ENCODE data around the gene ENPP7.

ENPP7 gene

GRCh38 chr17:79732254-79732653, 1.5 kb downstream of the ENPP7 start:
- DNase-seq (ENCODE audit: low read depth in 2 of 2), result no peak

- no peak for DNase-seq (ENCODE audit: low read depth in 2 of 2)
These were observed 2.3 kb downstream of the ENPP7 start for GRCh38 chr17:79732804-79733691.

- no peak for DNase-seq (ENCODE audit: low read depth in 2 of 2)
These were observed 2.9 kb downstream of the ENPP7 start for GRCh38 chr17:79733692-79734070.

GRCh38 chr17:79735096-79735495, 4.4 kb downstream of the ENPP7 start:
- DNase-seq (ENCODE audit: low read depth in 2 of 2), result no peak

- no peak for DNase-seq (ENCODE audit: low read depth in 2 of 2)
These were observed 6.5 kb downstream of the ENPP7 start for GRCh38 chr17:79737046-79737921.

- no peak for DNase-seq (ENCODE audit: low read depth in 2 of 2)
These were observed 7.3 kb downstream of the ENPP7 start for GRCh38 chr17:79737922-79738578.

- no peak for DNase-seq (ENCODE audit: low read depth in 2 of 2)
These were observed 7.9 kb downstream of the ENPP7 start for GRCh38 chr17:79738643-79739042.

GRCh38 chr17:79739148-79740062, 8.7 kb downstream of the ENPP7 start:
- DNase-seq (ENCODE audit: low read depth in 2 of 2), result no peak

GRCh38 chr17:79740413-79740812, 9.7 kb downstream of the ENPP7 start:
- no peak for DNase-seq (ENCODE audit: low read depth in 2 of 2)

GRCh38 chr17:79741401-79741750, 10.6 kb downstream of the ENPP7 start:
- no peak for DNase-seq (ENCODE audit: low read depth in 2 of 2)

GRCh38 chr17:79741751-79742588, 11.2 kb downstream of the ENPP7 start:
- peak in 1 of 2 experiments; percentile 4 for DNase-seq (ENCODE audit: low read depth in 2 of 2)

GRCh38 chr17:79742589-79742918, 11.8 kb downstream of the ENPP7 start:
- no peak for DNase-seq (ENCODE audit: low read depth in 2 of 2)

GRCh38 chr17:79742951-79743476, 12.3 kb downstream of the ENPP7 start:
- DNase-seq (ENCODE audit: low read depth in 2 of 2), result no peak

- no peak for DNase-seq (ENCODE audit: low read depth in 2 of 2)
These were observed 12.9 kb downstream of the ENPP7 start for GRCh38 chr17:79743614-79744013.

- DNase-seq (ENCODE audit: low read depth in 2 of 2), result no peak
These were observed 14.9 kb downstream of the ENPP7 start for GRCh38 chr17:79745641-79746105.

- DNase-seq (ENCODE audit: low read depth in 2 of 2), result no peak
These were observed 16.3 kb downstream of the ENPP7 start for GRCh38 chr17:79746889-79747507.

- no peak for DNase-seq (ENCODE audit: low read depth in 2 of 2)
These were observed 17.0 kb downstream of the ENPP7 start for GRCh38 chr17:79747508-79748294.

GRCh38 chr17:79748295-79749099, 17.8 kb downstream of the ENPP7 start:
- no peak for DNase-seq (ENCODE audit: low read depth in 2 of 2)

Data from fibroblast of skin of left quadriceps (primary cell).